IMR-90 (cell line): ENCODE data around the gene AMACR. TPM values are rescaled to one million over a fixed set of nuclear protein-coding genes. Genes with fewer than 3 reads are reported as not detected.

Source experiments
- ATAC-seq: fragments of 200-7000 bp; cut with Tn5 transposase; 2 replicates; pipeline ENCODE4 v1.9.1; 2020; ENCODE audit warnings: low read depth, mild to moderate bottlenecking, moderate library complexity
- BruUV-seq: library from RNA; stranded (reverse); fragments of 400-500 nt; replicated peaks from 2 replicates; lab custom pipeline; 2021; lab: Mats Ljungman, UMichigan
- CTCF ChIA-PET: fragments of 300-600 bp; formaldehyde crosslinking; extraction: SDS; loops from one replicate; lab custom pipeline; 2021; ENCODE audit warnings: antibody characterized with exemption; lab: Yijun Ruan, JAX
- POLR2A ChIA-PET: fragments of 300-600 bp; sonication (Branson Sonifier 250); formaldehyde crosslinking; loops from one replicate; lab custom pipeline; 2022; ENCODE audit warnings: antibody characterized with exemption; ENCODE audit not compliant: unreplicated experiment; lab: Charles Lee
- DNase-seq: peaks from one replicate; pipeline ENCODE4 v3.0.0; 2013
- H2AFZ ChIP-seq: replicated peaks from 2 replicates; pipeline ENCODE3; 2013; ENCODE audit warnings: low read length, mild to moderate bottlenecking; ENCODE audit not compliant: poor library complexity
- H2AK5ac ChIP-seq: 2 replicates; pipeline ENCODE4 v1.6.1; 2013; ENCODE audit warnings: low read depth, low read length, inconsistent platforms
- H2AK9ac ChIP-seq: replicated peaks from 2 replicates; pipeline ENCODE3; 2013; ENCODE audit warnings: mild to moderate bottlenecking, low read depth, low read length, moderate library complexity; ENCODE audit not compliant: poor library complexity
- H2BK120ac ChIP-seq: 2 replicates; pipeline ENCODE4 v1.6.1; 2013; ENCODE audit warnings: low read depth, low read length, inconsistent platforms
- H2BK15ac ChIP-seq: 3 replicates; pipeline ENCODE4 v1.6.1; 2013; ENCODE audit warnings: low read depth, low read length, inconsistent platforms
- H2BK20ac ChIP-seq: 2 replicates; pipeline ENCODE4 v1.6.1; 2013; ENCODE audit warnings: low read depth, mild to moderate bottlenecking, inconsistent platforms, low read length, moderate library complexity
- H2BK5ac ChIP-seq: 2 replicates; pipeline ENCODE4 v1.6.1; 2013; ENCODE audit warnings: mild to moderate bottlenecking, low read depth, low read length, inconsistent platforms; ENCODE audit not compliant: poor library complexity, severe bottlenecking
- H3K14ac ChIP-seq: replicated peaks from 2 replicates; pipeline ENCODE4 v1.6.1; 2013; ENCODE audit warnings: low read depth, low read length, inconsistent platforms
- H3K18ac ChIP-seq: 2 replicates; pipeline ENCODE4 v1.6.1; 2013; ENCODE audit warnings: low read depth, low read length, control low read depth
- H3K23ac ChIP-seq: 2 replicates; pipeline ENCODE4 v1.6.1; 2013; ENCODE audit warnings: low read depth, low read length, inconsistent platforms
- H3K27ac ChIP-seq: 2 replicates; pipeline ENCODE4 v1.5.1; 2013; ENCODE audit warnings: mild to moderate bottlenecking, control low read depth, low read length; ENCODE audit not compliant: insufficient read depth
- H3K27me3 ChIP-seq: 2 replicates; pipeline ENCODE4 v1.6.1; 2013; ENCODE audit warnings: low read length; ENCODE audit not compliant: control insufficient read depth, insufficient read depth
- H3K36me3 ChIP-seq: 2 replicates; pipeline ENCODE4 v1.6.1; 2013; ENCODE audit warnings: low read length, mixed read lengths; ENCODE audit not compliant: control insufficient read depth, insufficient read depth
- H3K4ac ChIP-seq: 2 replicates; pipeline ENCODE4 v1.6.1; 2013; ENCODE audit warnings: low read depth, low read length, inconsistent platforms
- H3K4me1 ChIP-seq: 2 replicates; pipeline ENCODE4 v1.6.1; 2013; ENCODE audit warnings: low read length, mixed read lengths; ENCODE audit not compliant: control insufficient read depth, insufficient read depth
- H3K4me2 ChIP-seq: 2 replicates; pipeline ENCODE4 v1.6.1; 2013; ENCODE audit warnings: low read depth, mild to moderate bottlenecking, control low read depth, low read length, moderate library complexity
- H3K4me3 ChIP-seq: 2 replicates; pipeline ENCODE4 v1.5.1; 2013; ENCODE audit warnings: low read depth, mild to moderate bottlenecking, control low read depth, low read length, moderate library complexity; ENCODE audit not compliant: insufficient read depth
- H3K56ac ChIP-seq: 2 replicates; pipeline ENCODE4 v1.6.1; 2013; ENCODE audit warnings: low read length, inconsistent platforms; ENCODE audit not compliant: insufficient read depth; ENCODE audit errors: extremely low read depth
- H3K79me1 ChIP-seq, 2 experiments: 2 replicates each; pipeline ENCODE4 v1.6.1; 2013; ENCODE audit warnings: low read length in 2 of 2, inconsistent platforms in 1 of 2, low read depth in 1 of 2
- H3K9ac ChIP-seq: 2 replicates; pipeline ENCODE4 v1.6.1; 2013; ENCODE audit warnings: low read depth, low read length, control low read depth
- H3K9me1 ChIP-seq: 2 replicates; pipeline ENCODE4 v1.6.1; 2013; ENCODE audit warnings: low read length, inconsistent platforms; ENCODE audit not compliant: insufficient read depth
- H3K9me3 ChIP-seq: 2 replicates; pipeline ENCODE4 v1.6.1; 2013; ENCODE audit warnings: low read length; ENCODE audit not compliant: control insufficient read depth, insufficient read depth
- H4K20me1 ChIP-seq: 2 replicates; pipeline ENCODE4 v1.6.1; 2013; ENCODE audit warnings: low read length, inconsistent platforms; ENCODE audit not compliant: insufficient read depth
- H4K5ac ChIP-seq: 2 replicates; pipeline ENCODE4 v1.6.1; 2013; ENCODE audit warnings: mild to moderate bottlenecking, low read depth, low read length, control low read depth
- H4K8ac ChIP-seq, 2 experiments: 2 replicates each; pipeline ENCODE4 v1.6.1; 2013; ENCODE audit warnings: low read depth in 2 of 2, low read length in 2 of 2, control low read depth in 1 of 2, inconsistent platforms in 1 of 2
- H4K91ac ChIP-seq: 2 replicates; pipeline ENCODE4 v1.6.1; 2013; ENCODE audit warnings: low read depth, low read length, inconsistent platforms; ENCODE audit not compliant: insufficient read depth
- BHLHE40 ChIP-seq: fragments of 150-350 bp; IDR thresholded peaks from 2 replicates; pipeline ENCODE4 v1.6.1; 2016; ENCODE audit warnings: mild to moderate bottlenecking, low read depth, low read length
- CEBPB ChIP-seq: IDR thresholded peaks from 2 replicates; pipeline ENCODE4 v1.6.1; 2012; ENCODE audit warnings: low read depth, low read length, improper control_type of control experiment
- CHD1 ChIP-seq: IDR thresholded peaks from 2 replicates; pipeline ENCODE4 v1.6.1; 2012; ENCODE audit warnings: low read depth, low read length, improper control_type of control experiment
- FOS ChIP-seq: fragments of 150-350 bp; IDR thresholded peaks from 2 replicates; pipeline ENCODE4 v1.6.1; 2016; ENCODE audit warnings: low read depth, low read length
- MAFK ChIP-seq: IDR thresholded peaks from 2 replicates; pipeline ENCODE4 v1.6.1; 2012; ENCODE audit warnings: low read depth, low read length, improper control_type of control experiment
- MAZ ChIP-seq: IDR thresholded peaks from 2 replicates; pipeline ENCODE4 v1.6.1; 2012; ENCODE audit warnings: low read depth, mild to moderate bottlenecking, low read length, improper control_type of control experiment, moderate library complexity, borderline replicate concordance
- MXI1 ChIP-seq: IDR thresholded peaks from 2 replicates; pipeline ENCODE4 v1.6.1; 2012; ENCODE audit warnings: low read depth, mild to moderate bottlenecking, low read length, moderate library complexity, borderline replicate concordance
- NFE2L2 ChIP-seq: fragments of 150-350 bp; IDR thresholded peaks from 2 replicates; pipeline ENCODE4 v1.6.1; 2016; ENCODE audit warnings: low read depth, mild to moderate bottlenecking, low read length
- POLR2A ChIP-seq: IDR thresholded peaks from 2 replicates; pipeline ENCODE4 v1.6.1; 2012; ENCODE audit warnings: mild to moderate bottlenecking, low read depth, low read length
- RAD21 ChIP-seq: IDR thresholded peaks from 2 replicates; pipeline ENCODE4 v1.6.1; 2012; ENCODE audit warnings: low read length, improper control_type of control experiment
- RCOR1 ChIP-seq: IDR thresholded peaks from 2 replicates; pipeline ENCODE4 v1.6.1; 2012; ENCODE audit warnings: mild to moderate bottlenecking, low read length, improper control_type of control experiment; ENCODE audit not compliant: insufficient replicate concordance
- RFX5 ChIP-seq: IDR thresholded peaks from 2 replicates; pipeline ENCODE4 v1.8.0; 2012; ENCODE audit warnings: low read depth, mild to moderate bottlenecking, low read length, moderate library complexity
- SMC3 ChIP-seq: fragments of 150-350 bp; IDR thresholded peaks from 2 replicates; pipeline ENCODE4 v1.6.1; 2016; ENCODE audit warnings: low read depth, mild to moderate bottlenecking, antibody characterized with exemption, low read length, moderate library complexity
- WGBS, 2 experiments: methylation state at CpG; one replicate each; pipeline versions ENCODE4 v1.1.5 to v1.1.7; 2013; ENCODE audit warnings: missing lambda C conversion rate in 2 of 2; ENCODE audit not compliant: insufficient read length in 1 of 2; ENCODE audit errors: extremely low coverage in 2 of 2; 5-methylcytosine and 5-hydroxymethylcytosine counted together
- dilution Hi-C: fragments of 300-500 bp; cut with HindIII; formaldehyde crosslinking; loops from one replicate; pipeline ENCODE4 v1.14.3; 2018; ENCODE audit warnings: low sequenced_read_pairs; ENCODE audit not compliant: unreplicated experiment
- in situ Hi-C: fragments of 300-500 bp; cut with MboI; formaldehyde crosslinking; loops from 3 replicates; pipeline ENCODE4 v1.14.3; 2019; ENCODE audit warnings: low sequenced_read_pairs, inconsistent platforms, mixed read lengths
- intact Hi-C: fragments of 100-400 bp; cut with micrococcal nuclease; formaldehyde crosslinking; loops from 2 replicates; pipeline ENCODE4 v1.10.0; 2022
- polyA plus RNA-seq, 3 experiments: library from polyadenylated mRNA; depleted of rRNA; stranded (reverse); fragments of >200 nt; gene quantifications; 2 replicates each; pipeline ENCODE4 v1.2.3, GENCODE V29; 2012; ENCODE audit warnings: low replicate concordance in 1 of 3
- total RNA-seq: library from RNA; depleted of rRNA; stranded (reverse); fragments of >200 nt; gene quantifications from 2 replicates; pipeline ENCODE4 v1.2.3, GENCODE V29; 2012
- TF ChIP-seq, protein P1 (sequence below): conservative IDR thresholded peaks from 2 replicates; pipeline ENCODE4 v1.5.1; 2012; ENCODE audit warnings: mild to moderate bottlenecking, low read depth, low read length, improper control_type of control experiment
- TF ChIP-seq, protein P2 (sequence below): fragments of 150-350 bp; IDR thresholded peaks from 2 replicates; pipeline ENCODE4 v1.6.1; 2016; ENCODE audit warnings: low read depth, mild to moderate bottlenecking, low read length, moderate library complexity, borderline replicate concordance
- TF ChIP-seq, protein P3 (sequence below): fragments of 150-350 bp; IDR thresholded peaks from 2 replicates; pipeline ENCODE4 v1.6.1; 2017; ENCODE audit warnings: mild to moderate bottlenecking, antibody characterized with exemption, low read length, low read depth

The AMACR gene
- total and polyA plus RNA-seq, 2 of the 4 experiments (the other 2 are of a cell fraction) = 8.2 to 12.9 TPM

GRCh38 chr5:34017254-34017653 is 9.4 kb upstream of the AMACR start:
- Histone ChIP-seq H3K9me1 (no peaks in the 10 kb centered on the region), H2BK120ac (no peak overlapping the region), H4K20me1 (no peaks in the 10 kb centered on the region), H3K4me2 (no peak overlapping the region), H3K27ac (no peak overlapping the region), H3K18ac (no peak overlapping the region), H2BK20ac (no peak overlapping the region), H3K79me1 (no peaks in the 10 kb centered on the region), H3K9me3 (no peaks in the 10 kb centered on the region), H3K4me3 (no peak overlapping the region), H3K27me3 (no peaks in the 10 kb centered on the region), H2BK5ac (no peak overlapping the region), H3K4me1 (peaks cover 6% of the 10 kb centered on the region; the same call in 1 of the 2 replicates), H3K36me3 (no peaks in the 10 kb centered on the region), H3K4ac (no peak overlapping the region), H3K23ac (no peak overlapping the region), H3K9ac (no peak overlapping the region), H2AFZ (no peak overlapping the region), H2BK15ac (no peak overlapping the region), H2AK9ac (no peak overlapping the region), H3K14ac (no peak overlapping the region), H4K8ac (no peak overlapping the region), H3K56ac (no peak overlapping the region), H4K5ac (no peak overlapping the region), H4K91ac (no peak overlapping the region), H2AK5ac (no peak overlapping the region)
- ATAC-seq (no peak), DNase-seq (no peak)
- intact Hi-C loops = no loop called here
- no TSS peak for BruUV-seq
- dilution Hi-C loops = no loop called here
- no peak for TF ChIP-seq FOS
- no peak for TF ChIP-seq RFX5
- no peak for TF ChIP-seq RAD21
- TF ChIP-seq RCOR1 = no peak
- TF ChIP-seq, protein P1, sequence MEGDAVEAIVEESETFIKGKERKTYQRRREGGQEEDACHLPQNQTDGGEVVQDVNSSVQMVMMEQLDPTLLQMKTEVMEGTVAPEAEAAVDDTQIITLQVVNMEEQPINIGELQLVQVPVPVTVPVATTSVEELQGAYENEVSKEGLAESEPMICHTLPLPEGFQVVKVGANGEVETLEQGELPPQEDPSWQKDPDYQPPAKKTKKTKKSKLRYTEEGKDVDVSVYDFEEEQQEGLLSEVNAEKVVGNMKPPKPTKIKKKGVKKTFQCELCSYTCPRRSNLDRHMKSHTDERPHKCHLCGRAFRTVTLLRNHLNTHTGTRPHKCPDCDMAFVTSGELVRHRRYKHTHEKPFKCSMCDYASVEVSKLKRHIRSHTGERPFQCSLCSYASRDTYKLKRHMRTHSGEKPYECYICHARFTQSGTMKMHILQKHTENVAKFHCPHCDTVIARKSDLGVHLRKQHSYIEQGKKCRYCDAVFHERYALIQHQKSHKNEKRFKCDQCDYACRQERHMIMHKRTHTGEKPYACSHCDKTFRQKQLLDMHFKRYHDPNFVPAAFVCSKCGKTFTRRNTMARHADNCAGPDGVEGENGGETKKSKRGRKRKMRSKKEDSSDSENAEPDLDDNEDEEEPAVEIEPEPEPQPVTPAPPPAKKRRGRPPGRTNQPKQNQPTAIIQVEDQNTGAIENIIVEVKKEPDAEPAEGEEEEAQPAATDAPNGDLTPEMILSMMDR = no peak
- TF ChIP-seq SMC3 = no peak
- TF ChIP-seq, protein P2, sequence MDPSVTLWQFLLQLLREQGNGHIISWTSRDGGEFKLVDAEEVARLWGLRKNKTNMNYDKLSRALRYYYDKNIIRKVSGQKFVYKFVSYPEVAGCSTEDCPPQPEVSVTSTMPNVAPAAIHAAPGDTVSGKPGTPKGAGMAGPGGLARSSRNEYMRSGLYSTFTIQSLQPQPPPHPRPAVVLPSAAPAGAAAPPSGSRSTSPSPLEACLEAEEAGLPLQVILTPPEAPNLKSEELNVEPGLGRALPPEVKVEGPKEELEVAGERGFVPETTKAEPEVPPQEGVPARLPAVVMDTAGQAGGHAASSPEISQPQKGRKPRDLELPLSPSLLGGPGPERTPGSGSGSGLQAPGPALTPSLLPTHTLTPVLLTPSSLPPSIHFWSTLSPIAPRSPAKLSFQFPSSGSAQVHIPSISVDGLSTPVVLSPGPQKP = no peak
- TF ChIP-seq POLR2A = no peak
- no peak for TF ChIP-seq MAZ
- TF ChIP-seq, protein P3, sequence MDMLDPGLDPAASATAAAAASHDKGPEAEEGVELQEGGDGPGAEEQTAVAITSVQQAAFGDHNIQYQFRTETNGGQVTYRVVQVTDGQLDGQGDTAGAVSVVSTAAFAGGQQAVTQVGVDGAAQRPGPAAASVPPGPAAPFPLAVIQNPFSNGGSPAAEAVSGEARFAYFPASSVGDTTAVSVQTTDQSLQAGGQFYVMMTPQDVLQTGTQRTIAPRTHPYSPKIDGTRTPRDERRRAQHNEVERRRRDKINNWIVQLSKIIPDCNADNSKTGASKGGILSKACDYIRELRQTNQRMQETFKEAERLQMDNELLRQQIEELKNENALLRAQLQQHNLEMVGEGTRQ = no peak
- no peak for TF ChIP-seq MXI1
- TF ChIP-seq NFE2L2 = no peak
- TF ChIP-seq BHLHE40 = no peak
- TF ChIP-seq MAFK = no peak
- no peak for TF ChIP-seq CEBPB
- no peak for TF ChIP-seq CHD1
- ChIA-PET POLR2A (no interaction called here), CTCF (no interaction called here)
- in situ Hi-C loops = no loop called here
- WGBS, 2 experiments = 80% methylated on average over 1 of the region's 2 CpGs; no CpG with 5 or more reads in 1 of the 2 experiments
